ENCODE data around the gene HMGCS2. TPM values are rescaled to one million over a fixed set of nuclear protein-coding genes. Genes with fewer than 3 reads are reported as not detected.

HMGCS2 gene
- total RNA-seq, 1 donor from 2014 or later, result 0.51 TPM

- no peak for DNase-seq (ENCODE audit: low spot score in 2 of 2, unreplicated experiment in 2 of 2)
- no peak overlapping the region for H3K27ac Mint-ChIP-seq
- TF ChIP-seq CTCF (IDR thresholded peaks at IDR 0.05; ENCODE audit: unreplicated experiment), result no peak
- H3K36me3 Mint-ChIP-seq, result no peaks in the 10 kb centered on the region
- H3K4me1 Mint-ChIP-seq, result peaks cover 21% of the 10 kb centered on the region
- H3K27me3 Mint-ChIP-seq (ENCODE audit: low read depth), result no peaks in the 10 kb centered on the region
- H3K4me3 Mint-ChIP-seq, result no peak overlapping the region
- H3K9me3 Mint-ChIP-seq, result no peaks in the 10 kb centered on the region
Measured at GRCh38 chr1:119797162-119797561, 28.5 kb upstream of the HMGCS2 start.

- Mint-ChIP-seq H3K27ac (peak overlapping the region; percentile 75), H3K4me1 (peaks cover 37% of the 10 kb centered on the region), H3K36me3 (no peaks in the 10 kb centered on the region), H3K4me3 (no peak overlapping the region), H3K27me3 (ENCODE audit: low read depth) (no peaks in the 10 kb centered on the region), H3K9me3 (no peaks in the 10 kb centered on the region)
- no peak for TF ChIP-seq CTCF (IDR thresholded peaks at IDR 0.05; ENCODE audit: unreplicated experiment)
- DNase-seq (ENCODE audit: low spot score in 2 of 2, unreplicated experiment in 2 of 2), result no peak
Measured at GRCh38 chr1:119795261-119796200, 26.8 kb upstream of the HMGCS2 start.

- peaks cover 42% of the 10 kb centered on the region for H3K4me1 Mint-ChIP-seq
- H3K27me3 Mint-ChIP-seq (ENCODE audit: low read depth), result no peaks in the 10 kb centered on the region
- no peaks in the 10 kb centered on the region for H3K9me3 Mint-ChIP-seq
- H3K36me3 Mint-ChIP-seq, result no peaks in the 10 kb centered on the region
- H3K4me3 Mint-ChIP-seq, result no peak overlapping the region
- TF ChIP-seq CTCF (IDR thresholded peaks at IDR 0.05; ENCODE audit: unreplicated experiment), result no peak
- H3K27ac Mint-ChIP-seq, result peak overlapping the region; percentile 75
- no peak for DNase-seq (ENCODE audit: low spot score in 2 of 2, unreplicated experiment in 2 of 2)
Measured at GRCh38 chr1:119794876-119795240, 26.2 kb upstream of the HMGCS2 start.

GRCh38 chr1:119794230-119794875 is 25.6 kb upstream of the HMGCS2 start:
- no peak for DNase-seq (ENCODE audit: low spot score in 2 of 2, unreplicated experiment in 2 of 2)
- H3K27me3 Mint-ChIP-seq (ENCODE audit: low read depth), result no peaks in the 10 kb centered on the region

GRCh38 chr1:119791377-119791776 is 22.7 kb upstream of the HMGCS2 start:
- Mint-ChIP-seq H3K27me3 (ENCODE audit: low read depth) (no peaks in the 10 kb centered on the region), H3K9me3 (no peaks in the 10 kb centered on the region), H3K4me1 (peaks cover 59% of the 10 kb centered on the region), H3K4me3 (no peak overlapping the region), H3K36me3 (no peaks in the 10 kb centered on the region), H3K27ac (no peak overlapping the region)
- no peak for DNase-seq (ENCODE audit: low spot score in 2 of 2, unreplicated experiment in 2 of 2)
- TF ChIP-seq CTCF (IDR thresholded peaks at IDR 0.05; ENCODE audit: unreplicated experiment), result no peak

More at GRCh38 chr1:119794230-119794875, 25.6 kb upstream of the HMGCS2 start:
- Mint-ChIP-seq H3K9me3 (no peaks in the 10 kb centered on the region), H3K4me3 (no peak overlapping the region), H3K4me1 (peaks cover 44% of the 10 kb centered on the region), H3K36me3 (no peaks in the 10 kb centered on the region), H3K27ac (peak overlapping the region; percentile 10)
- no peak for TF ChIP-seq CTCF (IDR thresholded peaks at IDR 0.05; ENCODE audit: unreplicated experiment)

Data from mesothelial cell of epicardium (in vitro differentiated cells).